ENCODE measurements around the gene ADTRP. TPM values are rescaled to one million over a fixed set of nuclear protein-coding genes. Genes with fewer than 3 reads are reported as not detected.
A peak's percentile ranks its signal among the peaks of the same experiment; 100 is the strongest.

Gene ADTRP
- total RNA-seq, 1 donor from 2014 or later: not detected

- Mint-ChIP-seq H3K4me1 (ENCODE audit: unreplicated experiment) (peaks cover 2% of the 10 kb centered on the region), H3K27me3 (ENCODE audit: unreplicated experiment) (no peaks in the 10 kb centered on the region), H3K9me3 (ENCODE audit: unreplicated experiment) (peaks cover 12% of the 10 kb centered on the region), H3K36me3 (ENCODE audit: unreplicated experiment) (peaks cover 9% of the 10 kb centered on the region), H3K4me3 (ENCODE audit: unreplicated experiment) (no peak overlapping the region), H3K27ac (ENCODE audit: unreplicated experiment) (no peak overlapping the region)
- no peak for TF ChIP-seq CTCF (IDR thresholded peaks at IDR 0.05)
- DNase-seq (ENCODE audit: extremely low spot score, unreplicated experiment): no peak
These were observed 24.8 kb downstream of the ADTRP start for GRCh38 chr6:11753798-11754197.

GRCh38 chr6:11752360-11752759, 26.2 kb downstream of the ADTRP start:
- no peak for TF ChIP-seq CTCF (IDR thresholded peaks at IDR 0.05)
- peaks cover 11% of the 10 kb centered on the region for H3K9me3 Mint-ChIP-seq (ENCODE audit: unreplicated experiment)
- no peaks in the 10 kb centered on the region for H3K27me3 Mint-ChIP-seq (ENCODE audit: unreplicated experiment)

GRCh38 chr6:11750682-11751081, 27.9 kb downstream of the ADTRP start:
- no peak overlapping the region for H3K27ac Mint-ChIP-seq (ENCODE audit: unreplicated experiment)
- H3K27me3 Mint-ChIP-seq (ENCODE audit: unreplicated experiment): no peaks in the 10 kb centered on the region
- H3K4me1 Mint-ChIP-seq (ENCODE audit: unreplicated experiment): peaks cover 5% of the 10 kb centered on the region
- no peak for TF ChIP-seq CTCF (IDR thresholded peaks at IDR 0.05)
- H3K4me3 Mint-ChIP-seq (ENCODE audit: unreplicated experiment): no peak overlapping the region
- DNase-seq (ENCODE audit: extremely low spot score, unreplicated experiment): no peak
- H3K9me3 Mint-ChIP-seq (ENCODE audit: unreplicated experiment): no peaks in the 10 kb centered on the region
- H3K36me3 Mint-ChIP-seq (ENCODE audit: unreplicated experiment): no peaks in the 10 kb centered on the region

More at GRCh38 chr6:11752360-11752759, 26.2 kb downstream of the ADTRP start:
- H3K36me3 Mint-ChIP-seq (ENCODE audit: unreplicated experiment): peaks cover 8% of the 10 kb centered on the region
- peak overlapping the region; percentile 53 for H3K27ac Mint-ChIP-seq (ENCODE audit: unreplicated experiment)
- H3K4me1 Mint-ChIP-seq (ENCODE audit: unreplicated experiment): peaks cover 2% of the 10 kb centered on the region
- no peak overlapping the region for H3K4me3 Mint-ChIP-seq (ENCODE audit: unreplicated experiment)
- no peak for DNase-seq (ENCODE audit: extremely low spot score, unreplicated experiment)

GRCh38 chr6:11748591-11749210, 29.9 kb downstream of the ADTRP start:
- no peak for DNase-seq (ENCODE audit: extremely low spot score, unreplicated experiment)
- Mint-ChIP-seq H3K4me1 (ENCODE audit: unreplicated experiment) (peaks cover 12% of the 10 kb centered on the region), H3K36me3 (ENCODE audit: unreplicated experiment) (no peaks in the 10 kb centered on the region), H3K27me3 (ENCODE audit: unreplicated experiment) (no peaks in the 10 kb centered on the region), H3K27ac (ENCODE audit: unreplicated experiment) (no peak overlapping the region), H3K4me3 (ENCODE audit: unreplicated experiment) (no peak overlapping the region), H3K9me3 (ENCODE audit: unreplicated experiment) (no peaks in the 10 kb centered on the region)
- TF ChIP-seq CTCF (IDR thresholded peaks at IDR 0.05): no peak

GRCh38 chr6:11747021-11747420, 31.6 kb downstream of the ADTRP start:
- Mint-ChIP-seq H3K27ac (ENCODE audit: unreplicated experiment) (no peak overlapping the region), H3K36me3 (ENCODE audit: unreplicated experiment) (no peaks in the 10 kb centered on the region), H3K9me3 (ENCODE audit: unreplicated experiment) (no peaks in the 10 kb centered on the region), H3K4me3 (ENCODE audit: unreplicated experiment) (no peak overlapping the region), H3K4me1 (ENCODE audit: unreplicated experiment) (peaks cover 22% of the 10 kb centered on the region), H3K27me3 (ENCODE audit: unreplicated experiment) (no peaks in the 10 kb centered on the region)
- no peak for DNase-seq (ENCODE audit: extremely low spot score, unreplicated experiment)
- TF ChIP-seq CTCF (IDR thresholded peaks at IDR 0.05): no peak
